GM19452 (cell line): ENCODE data around the gene GADD45B.
"Not testable (repeated sequence)": the region's sequence is repeated elsewhere in the genome, so short reads cannot be mapped to it uniquely, and the experiment has no call there.

ENCODE experiments used
- ATAC-seq: cut with Tn5 transposase; IDR thresholded peaks from one replicate; pipeline ENCODE4 v1.9.1; 2021; ENCODE audit not compliant: unreplicated experiment

Gene GADD45B

GRCh38 chr19:2443785-2444182 is 32.1 kb upstream of the GADD45B start:
- no peak for ATAC-seq

GRCh38 chr19:2444251-2445002 is 31.5 kb upstream of the GADD45B start:
- no peak for ATAC-seq

GRCh38 chr19:2446381-2446780 is 29.5 kb upstream of the GADD45B start:
- no peak for ATAC-seq

GRCh38 chr19:2449019-2449418 is 26.9 kb upstream of the GADD45B start:
- ATAC-seq: no peak

GRCh38 chr19:2451138-2451537 is 24.8 kb upstream of the GADD45B start:
- no peak for ATAC-seq

- ATAC-seq: no peak
These were observed 24.2 kb upstream of the GADD45B start for GRCh38 chr19:2451741-2452140.

GRCh38 chr19:2453431-2454025 is 22.4 kb upstream of the GADD45B start:
- ATAC-seq: no peak

GRCh38 chr19:2454199-2454961 is 21.5 kb upstream of the GADD45B start:
- ATAC-seq: no peak

GRCh38 chr19:2454962-2455850 is 20.7 kb upstream of the GADD45B start:
- ATAC-seq: no peak

- peak; percentile 43 for ATAC-seq
These were observed 19.9 kb upstream of the GADD45B start for GRCh38 chr19:2455851-2456570.

GRCh38 chr19:2457394-2458037 is 18.4 kb upstream of the GADD45B start:
- ATAC-seq: no peak

GRCh38 chr19:2458054-2458453 is 17.9 kb upstream of the GADD45B start:
- ATAC-seq: no peak

- ATAC-seq: not testable (repeated sequence)
These were observed 17.2 kb upstream of the GADD45B start for GRCh38 chr19:2458776-2459175.

- no peak for ATAC-seq
These were observed 15.7 kb upstream of the GADD45B start for GRCh38 chr19:2460245-2460644.

- no peak for ATAC-seq
These were observed 13.9 kb upstream of the GADD45B start for GRCh38 chr19:2461751-2462634.

GRCh38 chr19:2462635-2463421 is 13.1 kb upstream of the GADD45B start:
- no peak for ATAC-seq

GRCh38 chr19:2463694-2464093 is 12.2 kb upstream of the GADD45B start:
- ATAC-seq: not testable (repeated sequence)

GRCh38 chr19:2464389-2464788 is 11.5 kb upstream of the GADD45B start:
- no peak for ATAC-seq
